AG04450 (cell line): ENCODE data around the gene ADCY5. TPM values are rescaled to one million over a fixed set of nuclear protein-coding genes. Genes with fewer than 3 reads are reported as not detected.
A peak's percentile ranks its signal among the peaks of the same experiment; 100 is the strongest.

Experiments
- CTCF ChIA-PET: fragments of 300-600, 350-600 bp; formaldehyde crosslinking; extraction: SDS; loops from one replicate; lab custom pipeline; 2022; ENCODE audit warnings: antibody characterized with exemption, inconsistent platforms; lab: Charles Lee
- POLR2A ChIA-PET: fragments of 350-600 bp; formaldehyde crosslinking; extraction: SDS; loops from one replicate; lab custom pipeline; 2021; ENCODE audit warnings: antibody characterized with exemption, inconsistent platforms; lab: Yijun Ruan, JAX
- DNase-seq: peaks from one replicate; pipeline ENCODE4 v3.0.0-alpha.2; 2011; ENCODE audit warnings: low read depth, low spot score
- H3K27ac ChIP-seq: one replicate; pipeline ENCODE4 v1.5.1; 2012; ENCODE audit warnings: low read depth, low read length, control low read depth
- H3K27me3 ChIP-seq: one replicate; pipeline ENCODE4 v1.6.0; 2012; ENCODE audit warnings: low read length; ENCODE audit not compliant: control insufficient read depth, insufficient read depth
- H3K4me3 ChIP-seq: 2 replicates; pipeline ENCODE4 v1.5.1; 2011; ENCODE audit warnings: mild to moderate bottlenecking, low read depth, low read length, control low read depth
- H3K9me3 ChIP-seq: 2 replicates; pipeline ENCODE4 v1.5.1; 2012; ENCODE audit warnings: low read length; ENCODE audit not compliant: control insufficient read depth, insufficient read depth
- polyA plus RNA-seq: library from polyadenylated mRNA; depleted of rRNA; stranded (reverse); fragments of >200 nt; gene quantifications from 2 replicates; pipeline ENCODE4 v1.2.3, GENCODE V29; 2011
- TF ChIP-seq, protein P1 (sequence below): IDR thresholded peaks from 2 replicates; pipeline ENCODE4 v1.5.1; 2011; ENCODE audit warnings: low read depth, low read length, control low read depth, inconsistent platforms

Gene ADCY5
- polyA plus RNA-seq, 1 experiment, result 0.20 TPM

DNA sequence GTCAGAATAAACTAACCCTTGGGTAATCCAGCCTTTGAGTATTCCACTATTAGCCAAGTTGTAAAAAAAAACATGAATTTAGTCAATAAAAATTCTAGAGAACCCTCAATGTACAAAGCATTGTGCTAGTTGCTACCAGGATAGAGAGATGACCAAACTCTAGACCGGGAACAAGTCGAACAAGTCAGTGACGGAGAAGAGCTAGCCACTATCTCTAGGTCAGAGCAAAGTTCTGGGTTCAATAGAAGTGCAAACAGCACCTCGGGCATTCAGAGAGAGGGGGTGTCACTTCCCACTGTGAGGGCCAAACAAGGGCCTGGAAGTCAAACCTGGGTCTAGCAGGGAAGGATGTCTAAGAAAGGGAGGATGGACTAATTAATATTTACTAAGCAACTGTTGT, 2.3 kb upstream of the ADCY5 start:
- H3K4me3 ChIP-seq, result no peak overlapping the region
- H3K9me3 ChIP-seq, result peaks cover 5% of the 10 kb centered on the region; the same call in 1 of the 2 replicates
- ChIA-PET POLR2A (no interaction called here), CTCF (interaction anchor here (0.5 kb wide), 1 partner anchor 91 kb away, joined by 4 read pairs; no protein-coding TSS in a partner anchor)
- TF ChIP-seq, protein P1, sequence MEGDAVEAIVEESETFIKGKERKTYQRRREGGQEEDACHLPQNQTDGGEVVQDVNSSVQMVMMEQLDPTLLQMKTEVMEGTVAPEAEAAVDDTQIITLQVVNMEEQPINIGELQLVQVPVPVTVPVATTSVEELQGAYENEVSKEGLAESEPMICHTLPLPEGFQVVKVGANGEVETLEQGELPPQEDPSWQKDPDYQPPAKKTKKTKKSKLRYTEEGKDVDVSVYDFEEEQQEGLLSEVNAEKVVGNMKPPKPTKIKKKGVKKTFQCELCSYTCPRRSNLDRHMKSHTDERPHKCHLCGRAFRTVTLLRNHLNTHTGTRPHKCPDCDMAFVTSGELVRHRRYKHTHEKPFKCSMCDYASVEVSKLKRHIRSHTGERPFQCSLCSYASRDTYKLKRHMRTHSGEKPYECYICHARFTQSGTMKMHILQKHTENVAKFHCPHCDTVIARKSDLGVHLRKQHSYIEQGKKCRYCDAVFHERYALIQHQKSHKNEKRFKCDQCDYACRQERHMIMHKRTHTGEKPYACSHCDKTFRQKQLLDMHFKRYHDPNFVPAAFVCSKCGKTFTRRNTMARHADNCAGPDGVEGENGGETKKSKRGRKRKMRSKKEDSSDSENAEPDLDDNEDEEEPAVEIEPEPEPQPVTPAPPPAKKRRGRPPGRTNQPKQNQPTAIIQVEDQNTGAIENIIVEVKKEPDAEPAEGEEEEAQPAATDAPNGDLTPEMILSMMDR, result no peak
- H3K27me3 ChIP-seq, result peaks cover 58% of the 10 kb centered on the region
- no peak overlapping the region for H3K27ac ChIP-seq
- no peak for DNase-seq

DNA sequence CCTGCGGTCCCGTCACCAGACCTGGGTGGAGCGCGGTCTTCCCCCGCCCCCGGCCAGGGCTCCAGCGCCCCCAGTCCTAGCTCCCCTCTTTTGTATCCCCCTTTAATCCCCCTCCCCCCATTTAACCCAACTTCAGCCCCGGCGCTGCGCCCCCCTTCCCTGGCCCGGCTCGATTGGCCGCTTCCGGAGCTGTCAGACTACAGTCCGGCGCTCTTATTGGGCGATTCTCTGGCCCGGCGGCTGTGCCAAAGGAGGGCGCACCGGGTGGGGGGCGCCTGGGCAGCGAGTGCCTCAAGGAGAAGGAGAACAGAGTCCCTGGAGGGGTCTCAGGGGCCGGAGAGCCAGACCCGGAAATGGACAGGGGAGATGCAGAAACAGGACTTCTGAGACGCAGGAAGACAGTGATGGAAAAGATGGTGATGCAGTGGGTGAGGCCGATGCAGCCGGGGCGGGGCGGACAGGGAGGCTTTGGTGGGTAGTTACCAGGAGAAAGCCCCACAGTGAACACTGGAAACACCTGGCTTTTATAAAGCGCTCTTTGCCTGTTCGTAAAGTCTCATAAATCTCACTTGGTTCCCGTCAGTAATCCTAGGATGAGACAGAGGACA, 1.2 kb upstream of the ADCY5 start:
- POLR2A ChIA-PET, result interaction anchor here (0.6 kb wide), 3 partner anchors 11 to 1387 kb away, joined by 3 to 6 read pairs (median 4); no protein-coding TSS in a partner anchor
- TF ChIP-seq, protein P1, result no peak
- peaks cover 57% of the 10 kb centered on the region for H3K27me3 ChIP-seq

GRCh38 chr3:123449102-123449996, 459 bp upstream of the ADCY5 start:
- ChIA-PET POLR2A (interaction anchor here (0.6 kb wide), 1 partner anchor 1387 kb away, joined by 6 read pairs; no protein-coding TSS in a partner anchor), CTCF (interaction anchor here (0.6 to 1.3 kb wide), 2 partner anchors 100 to 1974 kb away, joined by 3 to 4 read pairs; no protein-coding TSS in a partner anchor)
- Histone ChIP-seq H3K4me3 (peak overlapping the region; percentile 59), H3K9me3 (peaks cover 5% of the 10 kb centered on the region; the same call in 1 of the 2 replicates), H3K27ac (no peak overlapping the region), H3K27me3 (peaks cover 55% of the 10 kb centered on the region)
- DNase-seq, result no peak
- TF ChIP-seq, protein P1, result no peak

More for the DNA sequence above, 1.2 kb upstream of the ADCY5 start:
- peaks cover 5% of the 10 kb centered on the region; the same call in 1 of the 2 replicates for H3K9me3 ChIP-seq
- H3K27ac ChIP-seq, result no peak overlapping the region
- CTCF ChIA-PET, result interaction anchor here (0.6 kb wide), 1 partner anchor 39 kb away, joined by 9 read pairs; no protein-coding TSS in a partner anchor
- no peak for DNase-seq
- H3K4me3 ChIP-seq, result peak overlapping the region; percentile 59

GRCh38 chr3:123447749-123448517, 957 bp downstream of the ADCY5 start:
- H3K4me3 ChIP-seq, result no peak overlapping the region
- TF ChIP-seq, protein P1, result no peak
- ChIA-PET POLR2A (no interaction called here), CTCF (interaction anchor here (1.3 kb wide), 1 partner anchor 101 kb away, joined by 4 read pairs; no protein-coding TSS in a partner anchor)
- no peak overlapping the region for H3K27ac ChIP-seq
- DNase-seq, result no peak
- H3K27me3 ChIP-seq, result peaks cover 57% of the 10 kb centered on the region
- H3K9me3 ChIP-seq, result peaks cover 5% of the 10 kb centered on the region; the same call in 1 of the 2 replicates
